ENCODE data around the gene CD52. TPM values are rescaled to one million over a fixed set of nuclear protein-coding genes. Genes with fewer than 3 reads are reported as not detected.

CD52 gene
- total and polyA plus RNA-seq, 4 donors: 6.8 to 600 (median 320) TPM

GRCh38 chr1:26337625-26338024 is 19.9 kb downstream of the CD52 start:
- TF ChIP-seq CTCF (IDR thresholded peaks at IDR 0.05; ENCODE audit: control extremely low read depth, extremely low read depth): no peak
- no peak for DNase-seq
- peaks cover 0 to 8% (median 0%) of the 10 kb centered on the region in 5 donors for H3K4me1 ChIP-seq (ENCODE audit: control insufficient read depth in 5 of 5, insufficient read depth in 5 of 5, low read length in 5 of 5)
- H3K27ac ChIP-seq (ENCODE audit: low read depth in 1 of 2, low read length in 1 of 2): no peak overlapping the region
- no peak overlapping the region for H3K9ac ChIP-seq (ENCODE audit: insufficient read depth in 1 of 2, low read length in 2 of 2)
- no peaks in the 10 kb centered on the region for H3K9me3 ChIP-seq (ENCODE audit: control insufficient read depth in 4 of 4, insufficient read depth in 3 of 4, low read length in 3 of 4)
- H3K36me3 ChIP-seq (ENCODE audit: control insufficient read depth in 4 of 4, insufficient read depth in 4 of 4, low read length in 4 of 4): no peaks in the 10 kb centered on the region
- H3K27me3 ChIP-seq (ENCODE audit: control insufficient read depth in 3 of 3, insufficient read depth in 3 of 3, low read length in 2 of 3): peaks cover 0 to 27% (median 18%) of the 10 kb centered on the region in 3 donors
- no peak for ATAC-seq (ENCODE audit: insufficient read depth, low FRiP score)
- no peak overlapping the region for H3K4me3 ChIP-seq
- WGBS, 2 donors: 63% methylated on average over 4 of the region's 4 CpGs

GRCh38 chr1:26338670-26339069 is 20.9 kb downstream of the CD52 start:
- Histone ChIP-seq H3K9ac (ENCODE audit: insufficient read depth in 1 of 2, low read length in 2 of 2) (no peak overlapping the region), H3K4me1 (ENCODE audit: control insufficient read depth in 5 of 5, insufficient read depth in 5 of 5, low read length in 5 of 5) (peaks cover 0 to 8% (median 0%) of the 10 kb centered on the region in 5 donors), H3K9me3 (ENCODE audit: control insufficient read depth in 4 of 4, insufficient read depth in 3 of 4, low read length in 3 of 4) (no peaks in the 10 kb centered on the region), H3K4me3 (no peak overlapping the region), H3K27me3 (ENCODE audit: control insufficient read depth in 3 of 3, insufficient read depth in 3 of 3, low read length in 2 of 3) (peaks cover 0 to 27% (median 18%) of the 10 kb centered on the region in 3 donors), H3K27ac (ENCODE audit: low read depth in 1 of 2, low read length in 1 of 2) (no peak overlapping the region), H3K36me3 (ENCODE audit: control insufficient read depth in 4 of 4, insufficient read depth in 4 of 4, low read length in 4 of 4) (no peaks in the 10 kb centered on the region)
- TF ChIP-seq CTCF (IDR thresholded peaks at IDR 0.05; ENCODE audit: control extremely low read depth, extremely low read depth): no peak
- ATAC-seq (ENCODE audit: insufficient read depth, low FRiP score) (no peak), DNase-seq (no peak)
- WGBS, 2 donors: 82 to 96% methylated on average over 1 of the region's 1 CpG

- ATAC-seq (ENCODE audit: insufficient read depth, low FRiP score) (no peak), DNase-seq (no peak)
- H3K27me3 ChIP-seq (ENCODE audit: control insufficient read depth in 3 of 3, insufficient read depth in 3 of 3, low read length in 2 of 3): peaks cover 0 to 21% (median 18%) of the 10 kb centered on the region in 3 donors
- no peak for TF ChIP-seq CTCF (IDR thresholded peaks at IDR 0.05; ENCODE audit: control extremely low read depth, extremely low read depth)
- no peak overlapping the region for H3K4me3 ChIP-seq
- 69 to 79% methylated on average over 4 of the region's 4 CpGs for WGBS, 2 donors
- H3K4me1 ChIP-seq (ENCODE audit: control insufficient read depth in 5 of 5, insufficient read depth in 5 of 5, low read length in 5 of 5): peaks cover 0 to 8% (median 0%) of the 10 kb centered on the region in 5 donors
- H3K9ac ChIP-seq (ENCODE audit: insufficient read depth in 1 of 2, low read length in 2 of 2): no peak overlapping the region
- H3K9me3 ChIP-seq (ENCODE audit: control insufficient read depth in 4 of 4, insufficient read depth in 3 of 4, low read length in 3 of 4): no peaks in the 10 kb centered on the region
- H3K36me3 ChIP-seq (ENCODE audit: control insufficient read depth in 4 of 4, insufficient read depth in 4 of 4, low read length in 4 of 4): no peaks in the 10 kb centered on the region
- H3K27ac ChIP-seq (ENCODE audit: low read depth in 1 of 2, low read length in 1 of 2): no peak overlapping the region
Measured at GRCh38 chr1:26340047-26340481, 22.3 kb downstream of the CD52 start.
